IMR-90 (cell line): ENCODE results near the gene TMEM161A. TPM values are rescaled to one million over a fixed set of nuclear protein-coding genes. Genes with fewer than 3 reads are reported as not detected.
A peak's percentile ranks its signal among the peaks of the same experiment; 100 is the strongest.

Experiments
- ATAC-seq: fragments of 200-7000 bp; cut with Tn5 transposase; 2 replicates; pipeline ENCODE4 v1.9.1; 2020; ENCODE audit warnings: low read depth, mild to moderate bottlenecking, moderate library complexity
- BruUV-seq: library from RNA; stranded (reverse); fragments of 400-500 nt; replicated peaks from 2 replicates; lab custom pipeline; 2021; lab: Mats Ljungman, UMichigan
- CTCF ChIA-PET: fragments of 300-600 bp; formaldehyde crosslinking; extraction: SDS; loops from one replicate; lab custom pipeline; 2021; ENCODE audit warnings: antibody characterized with exemption; lab: Yijun Ruan, JAX
- POLR2A ChIA-PET: fragments of 300-600 bp; sonication (Branson Sonifier 250); formaldehyde crosslinking; loops from one replicate; lab custom pipeline; 2022; ENCODE audit warnings: antibody characterized with exemption; ENCODE audit not compliant: unreplicated experiment; lab: Charles Lee
- DNase-seq: peaks from one replicate; pipeline ENCODE4 v3.0.0; 2013
- H2AFZ ChIP-seq: replicated peaks from 2 replicates; pipeline ENCODE3; 2013; ENCODE audit warnings: low read length, mild to moderate bottlenecking; ENCODE audit not compliant: poor library complexity
- H2AK5ac ChIP-seq: 2 replicates; pipeline ENCODE4 v1.6.1; 2013; ENCODE audit warnings: low read depth, low read length, inconsistent platforms
- H2AK9ac ChIP-seq: replicated peaks from 2 replicates; pipeline ENCODE3; 2013; ENCODE audit warnings: mild to moderate bottlenecking, low read depth, low read length, moderate library complexity; ENCODE audit not compliant: poor library complexity
- H2BK120ac ChIP-seq: 2 replicates; pipeline ENCODE4 v1.6.1; 2013; ENCODE audit warnings: low read depth, low read length, inconsistent platforms
- H2BK15ac ChIP-seq: 3 replicates; pipeline ENCODE4 v1.6.1; 2013; ENCODE audit warnings: low read depth, low read length, inconsistent platforms
- H2BK20ac ChIP-seq: 2 replicates; pipeline ENCODE4 v1.6.1; 2013; ENCODE audit warnings: low read depth, mild to moderate bottlenecking, inconsistent platforms, low read length, moderate library complexity
- H2BK5ac ChIP-seq: 2 replicates; pipeline ENCODE4 v1.6.1; 2013; ENCODE audit warnings: mild to moderate bottlenecking, low read depth, low read length, inconsistent platforms; ENCODE audit not compliant: poor library complexity, severe bottlenecking
- H3K14ac ChIP-seq: replicated peaks from 2 replicates; pipeline ENCODE4 v1.6.1; 2013; ENCODE audit warnings: low read depth, low read length, inconsistent platforms
- H3K18ac ChIP-seq: 2 replicates; pipeline ENCODE4 v1.6.1; 2013; ENCODE audit warnings: low read depth, low read length, control low read depth
- H3K23ac ChIP-seq: 2 replicates; pipeline ENCODE4 v1.6.1; 2013; ENCODE audit warnings: low read depth, low read length, inconsistent platforms
- H3K27ac ChIP-seq: 2 replicates; pipeline ENCODE4 v1.5.1; 2013; ENCODE audit warnings: mild to moderate bottlenecking, control low read depth, low read length; ENCODE audit not compliant: insufficient read depth
- H3K27me3 ChIP-seq: 2 replicates; pipeline ENCODE4 v1.6.1; 2013; ENCODE audit warnings: low read length; ENCODE audit not compliant: control insufficient read depth, insufficient read depth
- H3K36me3 ChIP-seq: 2 replicates; pipeline ENCODE4 v1.6.1; 2013; ENCODE audit warnings: low read length, mixed read lengths; ENCODE audit not compliant: control insufficient read depth, insufficient read depth
- H3K4ac ChIP-seq: 2 replicates; pipeline ENCODE4 v1.6.1; 2013; ENCODE audit warnings: low read depth, low read length, inconsistent platforms
- H3K4me1 ChIP-seq: 2 replicates; pipeline ENCODE4 v1.6.1; 2013; ENCODE audit warnings: low read length, mixed read lengths; ENCODE audit not compliant: control insufficient read depth, insufficient read depth
- H3K4me2 ChIP-seq: 2 replicates; pipeline ENCODE4 v1.6.1; 2013; ENCODE audit warnings: low read depth, mild to moderate bottlenecking, control low read depth, low read length, moderate library complexity
- H3K4me3 ChIP-seq: 2 replicates; pipeline ENCODE4 v1.5.1; 2013; ENCODE audit warnings: low read depth, mild to moderate bottlenecking, control low read depth, low read length, moderate library complexity; ENCODE audit not compliant: insufficient read depth
- H3K56ac ChIP-seq: 2 replicates; pipeline ENCODE4 v1.6.1; 2013; ENCODE audit warnings: low read length, inconsistent platforms; ENCODE audit not compliant: insufficient read depth; ENCODE audit errors: extremely low read depth
- H3K79me1 ChIP-seq, 2 experiments: 2 replicates each; pipeline ENCODE4 v1.6.1; 2013; ENCODE audit warnings: low read length in 2 of 2, inconsistent platforms in 1 of 2, low read depth in 1 of 2
- H3K9ac ChIP-seq: 2 replicates; pipeline ENCODE4 v1.6.1; 2013; ENCODE audit warnings: low read depth, low read length, control low read depth
- H3K9me1 ChIP-seq: 2 replicates; pipeline ENCODE4 v1.6.1; 2013; ENCODE audit warnings: low read length, inconsistent platforms; ENCODE audit not compliant: insufficient read depth
- H3K9me3 ChIP-seq: 2 replicates; pipeline ENCODE4 v1.6.1; 2013; ENCODE audit warnings: low read length; ENCODE audit not compliant: control insufficient read depth, insufficient read depth
- H4K20me1 ChIP-seq: 2 replicates; pipeline ENCODE4 v1.6.1; 2013; ENCODE audit warnings: low read length, inconsistent platforms; ENCODE audit not compliant: insufficient read depth
- H4K5ac ChIP-seq: 2 replicates; pipeline ENCODE4 v1.6.1; 2013; ENCODE audit warnings: mild to moderate bottlenecking, low read depth, low read length, control low read depth
- H4K8ac ChIP-seq, 2 experiments: 2 replicates each; pipeline ENCODE4 v1.6.1; 2013; ENCODE audit warnings: low read depth in 2 of 2, low read length in 2 of 2, control low read depth in 1 of 2, inconsistent platforms in 1 of 2
- H4K91ac ChIP-seq: 2 replicates; pipeline ENCODE4 v1.6.1; 2013; ENCODE audit warnings: low read depth, low read length, inconsistent platforms; ENCODE audit not compliant: insufficient read depth
- BHLHE40 ChIP-seq: fragments of 150-350 bp; IDR thresholded peaks from 2 replicates; pipeline ENCODE4 v1.6.1; 2016; ENCODE audit warnings: mild to moderate bottlenecking, low read depth, low read length
- CTCF ChIP-seq: conservative IDR thresholded peaks from 2 replicates; pipeline ENCODE4 v1.5.1; 2012; ENCODE audit warnings: mild to moderate bottlenecking, low read depth, low read length, improper control_type of control experiment
- MAZ ChIP-seq: IDR thresholded peaks from 2 replicates; pipeline ENCODE4 v1.6.1; 2012; ENCODE audit warnings: low read depth, mild to moderate bottlenecking, low read length, improper control_type of control experiment, moderate library complexity, borderline replicate concordance
- NFE2L2 ChIP-seq: fragments of 150-350 bp; IDR thresholded peaks from 2 replicates; pipeline ENCODE4 v1.6.1; 2016; ENCODE audit warnings: low read depth, mild to moderate bottlenecking, low read length
- POLR2A ChIP-seq: IDR thresholded peaks from 2 replicates; pipeline ENCODE4 v1.6.1; 2012; ENCODE audit warnings: mild to moderate bottlenecking, low read depth, low read length
- RCOR1 ChIP-seq: IDR thresholded peaks from 2 replicates; pipeline ENCODE4 v1.6.1; 2012; ENCODE audit warnings: mild to moderate bottlenecking, low read length, improper control_type of control experiment; ENCODE audit not compliant: insufficient replicate concordance
- SMC3 ChIP-seq: fragments of 150-350 bp; IDR thresholded peaks from 2 replicates; pipeline ENCODE4 v1.6.1; 2016; ENCODE audit warnings: low read depth, mild to moderate bottlenecking, antibody characterized with exemption, low read length, moderate library complexity
- USF2 ChIP-seq: fragments of 150-350 bp; IDR thresholded peaks from 2 replicates; pipeline ENCODE4 v1.6.1; 2017; ENCODE audit warnings: mild to moderate bottlenecking, antibody characterized with exemption, low read length, low read depth
- WGBS, 2 experiments: methylation state at CpG; one replicate each; pipeline versions ENCODE4 v1.1.5 to v1.1.7; 2013; ENCODE audit warnings: missing lambda C conversion rate in 2 of 2; ENCODE audit not compliant: insufficient read length in 1 of 2; ENCODE audit errors: extremely low coverage in 2 of 2; 5-methylcytosine and 5-hydroxymethylcytosine counted together
- dilution Hi-C: fragments of 300-500 bp; cut with HindIII; formaldehyde crosslinking; loops from one replicate; pipeline ENCODE4 v1.14.3; 2018; ENCODE audit warnings: low sequenced_read_pairs; ENCODE audit not compliant: unreplicated experiment
- in situ Hi-C: fragments of 300-500 bp; cut with MboI; formaldehyde crosslinking; loops from 3 replicates; pipeline ENCODE4 v1.14.3; 2019; ENCODE audit warnings: low sequenced_read_pairs, inconsistent platforms, mixed read lengths
- intact Hi-C: fragments of 100-400 bp; cut with micrococcal nuclease; formaldehyde crosslinking; loops from 2 replicates; pipeline ENCODE4 v1.10.0; 2022
- polyA plus RNA-seq, 3 experiments: library from polyadenylated mRNA; depleted of rRNA; stranded (reverse); fragments of >200 nt; gene quantifications; 2 replicates each; pipeline ENCODE4 v1.2.3, GENCODE V29; 2012; ENCODE audit warnings: low replicate concordance in 1 of 3
- total RNA-seq: library from RNA; depleted of rRNA; stranded (reverse); fragments of >200 nt; gene quantifications from 2 replicates; pipeline ENCODE4 v1.2.3, GENCODE V29; 2012
- TF ChIP-seq, protein P1 (sequence below): fragments of 150-350 bp; IDR thresholded peaks from 2 replicates; pipeline ENCODE4 v1.6.1; 2016; ENCODE audit warnings: low read depth, mild to moderate bottlenecking, low read length, moderate library complexity, borderline replicate concordance

TMEM161A gene
- total and polyA plus RNA-seq, 2 of the 4 experiments (the other 2 are of a cell fraction) = 11.1 to 34.8 TPM

DNA sequence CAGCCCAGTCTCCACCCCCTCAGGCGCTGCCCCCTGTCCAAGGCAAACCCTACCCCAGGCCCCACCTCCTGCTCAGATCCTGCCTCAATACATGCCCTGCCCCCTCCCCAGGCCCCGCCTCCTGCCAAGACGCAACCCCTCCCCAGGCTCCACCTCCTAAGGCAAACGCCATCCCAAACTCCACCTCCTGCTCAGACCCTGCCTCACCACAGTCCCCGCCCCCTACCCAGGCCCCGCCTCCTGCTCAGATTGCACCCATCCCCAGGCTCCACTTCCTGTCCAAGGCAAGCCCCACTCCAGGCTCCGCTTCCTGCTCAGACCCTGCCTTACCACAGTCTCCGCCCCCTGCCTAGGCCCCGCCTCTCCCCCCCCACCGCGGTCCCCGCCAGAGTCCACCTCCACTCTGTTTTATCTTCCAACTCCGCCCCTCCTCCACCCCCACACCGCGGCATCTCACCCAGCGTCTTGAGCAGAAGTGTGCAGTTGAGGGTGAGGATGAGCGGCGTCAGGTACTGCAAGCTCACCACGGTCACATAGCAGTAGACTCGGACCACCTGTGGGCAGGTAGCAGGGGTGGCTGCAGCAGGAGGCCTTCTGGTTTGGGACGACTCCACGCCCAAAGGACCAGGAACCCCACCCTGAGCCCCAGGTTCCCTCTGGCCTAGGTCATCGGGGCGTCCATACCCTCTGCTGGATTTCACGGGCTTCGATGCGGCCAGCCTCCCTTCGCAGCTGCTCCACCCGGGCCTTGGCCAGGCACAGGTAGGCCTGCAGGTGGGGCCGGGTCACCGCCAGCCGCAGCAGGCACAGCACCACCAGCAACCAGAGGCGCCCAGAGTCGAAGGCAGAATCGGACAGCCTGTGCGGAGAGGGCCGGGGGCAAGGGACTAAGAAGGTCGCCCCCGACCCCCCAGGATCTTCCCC, 17.7 kb downstream of the TMEM161A start (continued):
- TF ChIP-seq BHLHE40 = no peak
- no peak for TF ChIP-seq RCOR1

- 87% methylated on average over 10 of the region's 39 CpGs; no CpG with 5 or more reads in 1 of the 2 experiments for WGBS, 2 experiments
- no peak overlapping the region for H3K23ac ChIP-seq
- no peak overlapping the region for H3K14ac ChIP-seq
- H2BK5ac ChIP-seq = no peak overlapping the region
- ChIA-PET CTCF (no interaction called here), POLR2A (no interaction called here)
- H3K9me3 ChIP-seq = 0 out of 2 replicates have a peak, but pooled peaks cover 2% of the 10 kb centered on the region
- H3K36me3 ChIP-seq = peaks cover 12% of the 10 kb centered on the region; the same call in 1 of the 2 replicates
- H3K18ac ChIP-seq = no peak overlapping the region
- H4K91ac ChIP-seq = no peak overlapping the region
- H2BK120ac ChIP-seq = no peak overlapping the region
- no peak overlapping the region for H3K27ac ChIP-seq
- no peak overlapping the region for H4K8ac ChIP-seq
- intact Hi-C loops = no loop called here
- peak overlapping the region; percentile 55 for H2AK9ac ChIP-seq
- H3K56ac ChIP-seq = no peak overlapping the region
- dilution Hi-C loops = no loop called here
- DNase-seq (no peak), ATAC-seq (no peak)
- no peaks in the 10 kb centered on the region for H3K9me1 ChIP-seq
- no peak overlapping the region for H3K9ac ChIP-seq
- no peaks in the 10 kb centered on the region for H3K79me1 ChIP-seq
- no TSS peak for BruUV-seq
- no peak overlapping the region for H3K4me2 ChIP-seq
- no peak overlapping the region for H2BK20ac ChIP-seq
- H2AK5ac ChIP-seq = no peak overlapping the region
- no peak overlapping the region for H2BK15ac ChIP-seq
- no peaks in the 10 kb centered on the region for H3K27me3 ChIP-seq
- H3K4ac ChIP-seq = no peak overlapping the region
- H2AFZ ChIP-seq = peak overlapping the region; percentile 14
- no peaks in the 10 kb centered on the region for H4K20me1 ChIP-seq
- H4K5ac ChIP-seq = no peak overlapping the region
- H3K4me1 ChIP-seq = no peaks in the 10 kb centered on the region
- no peak overlapping the region for H3K4me3 ChIP-seq
- in situ Hi-C loops = no loop called here
- TF ChIP-seq MAZ = no peak
- no peak for TF ChIP-seq NFE2L2
- TF ChIP-seq USF2 = no peak
- TF ChIP-seq, protein P1, sequence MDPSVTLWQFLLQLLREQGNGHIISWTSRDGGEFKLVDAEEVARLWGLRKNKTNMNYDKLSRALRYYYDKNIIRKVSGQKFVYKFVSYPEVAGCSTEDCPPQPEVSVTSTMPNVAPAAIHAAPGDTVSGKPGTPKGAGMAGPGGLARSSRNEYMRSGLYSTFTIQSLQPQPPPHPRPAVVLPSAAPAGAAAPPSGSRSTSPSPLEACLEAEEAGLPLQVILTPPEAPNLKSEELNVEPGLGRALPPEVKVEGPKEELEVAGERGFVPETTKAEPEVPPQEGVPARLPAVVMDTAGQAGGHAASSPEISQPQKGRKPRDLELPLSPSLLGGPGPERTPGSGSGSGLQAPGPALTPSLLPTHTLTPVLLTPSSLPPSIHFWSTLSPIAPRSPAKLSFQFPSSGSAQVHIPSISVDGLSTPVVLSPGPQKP = no peak
- no peak for TF ChIP-seq SMC3
- TF ChIP-seq POLR2A = no peak
- TF ChIP-seq CTCF = no peak
Measured at GRCh38 chr19:19119325-19120237, 18.7 kb downstream of the TMEM161A start.
